Glutamatergic neuron (in vitro differentiated cells): ENCODE data around the gene PDLIM7. TPM values are rescaled to one million over a fixed set of nuclear protein-coding genes. Genes with fewer than 3 reads are reported as not detected.

ENCODE experiments used
- DNase-seq: peaks from one replicate; pipeline ENCODE4 v3.0.0; 2022
- H3K27ac Mint-ChIP-seq: one replicate; pipeline ENCODE4 v1.8.0; 2020; ENCODE audit warnings: mild to moderate bottlenecking, mixed read lengths, inconsistent platforms; ENCODE audit not compliant: unreplicated experiment
- H3K27me3 Mint-ChIP-seq: one replicate; pipeline ENCODE4 v1.8.0; 2020; ENCODE audit warnings: mild to moderate bottlenecking, moderate library complexity, mixed read lengths, inconsistent platforms; ENCODE audit not compliant: unreplicated experiment
- H3K36me3 Mint-ChIP-seq: one replicate; pipeline ENCODE4 v1.8.0; 2020; ENCODE audit warnings: mild to moderate bottlenecking, mixed read lengths, inconsistent platforms; ENCODE audit not compliant: unreplicated experiment
- H3K4me1 Mint-ChIP-seq: one replicate; pipeline ENCODE4 v1.8.0; 2020; ENCODE audit warnings: mild to moderate bottlenecking, low read depth, mixed read lengths, inconsistent platforms; ENCODE audit not compliant: unreplicated experiment
- H3K4me3 Mint-ChIP-seq: one replicate; pipeline ENCODE4 v1.8.0; 2020; ENCODE audit warnings: mild to moderate bottlenecking, mixed read lengths, inconsistent platforms; ENCODE audit not compliant: unreplicated experiment
- H3K9me3 Mint-ChIP-seq: one replicate; pipeline ENCODE4 v1.8.0; 2020; ENCODE audit warnings: mild to moderate bottlenecking, moderate library complexity, mixed read lengths, inconsistent platforms; ENCODE audit not compliant: unreplicated experiment
- CTCF ChIP-seq: fragments of 200-600 bp; sonication (generic); IDR thresholded peaks from one replicate; pipeline ENCODE4 v1.5.0; 2021; ENCODE audit not compliant: partially characterized antibody, unreplicated experiment
- total RNA-seq: library from RNA; stranded (reverse); fragmentation: NEBNext Ultra II Directional; extraction: Animal tissue kit (Norgen Biotek cat#: 25700); gene quantifications from one replicate; pipeline ENCODE4 v1.2.1, GENCODE V29; 2021; ENCODE audit not compliant: unreplicated experiment

Gene PDLIM7
- total RNA-seq, 1 donor from 2014 or later: 430 TPM

GRCh38 chr5:177455036-177455660 lies 42.3 kb downstream of the PDLIM7 start:
- Mint-ChIP-seq H3K9me3 (peaks cover 33% of the 10 kb centered on the region), H3K4me3 (peak overlapping the region; percentile 59), H3K27me3 (peaks cover 37% of the 10 kb centered on the region), H3K27ac (no peak overlapping the region), H3K36me3 (no peaks in the 10 kb centered on the region), H3K4me1 (peaks cover 11% of the 10 kb centered on the region)
- DNase-seq: peak; percentile 92
- TF ChIP-seq CTCF: peak; percentile 83

- peaks cover 34% of the 10 kb centered on the region for H3K27me3 Mint-ChIP-seq
- peak; percentile 92 for TF ChIP-seq CTCF
- no peaks in the 10 kb centered on the region for H3K36me3 Mint-ChIP-seq
- H3K4me1 Mint-ChIP-seq: peaks cover 10% of the 10 kb centered on the region
- H3K9me3 Mint-ChIP-seq: peaks cover 33% of the 10 kb centered on the region
- H3K27ac Mint-ChIP-seq: no peak overlapping the region
- peak; percentile 97 for DNase-seq
- peak overlapping the region; percentile 55 for H3K4me3 Mint-ChIP-seq
Measured at GRCh38 chr5:177454397-177455035, 42.9 kb downstream of the PDLIM7 start.

- H3K9me3 Mint-ChIP-seq: peaks cover 31% of the 10 kb centered on the region
- H3K4me3 Mint-ChIP-seq: peak overlapping the region; percentile 86
- H3K36me3 Mint-ChIP-seq: no peaks in the 10 kb centered on the region
- no peak for TF ChIP-seq CTCF
- H3K27ac Mint-ChIP-seq: peak overlapping the region; percentile 62
- peaks cover 31% of the 10 kb centered on the region for H3K27me3 Mint-ChIP-seq
- peaks cover 10% of the 10 kb centered on the region for H3K4me1 Mint-ChIP-seq
- no peak for DNase-seq
Measured at GRCh38 chr5:177453852-177454396, 43.5 kb downstream of the PDLIM7 start.

- H3K36me3 Mint-ChIP-seq: no peaks in the 10 kb centered on the region
- no peak for TF ChIP-seq CTCF
- no peak for DNase-seq
- H3K27ac Mint-ChIP-seq: peak overlapping the region; percentile 85
- H3K9me3 Mint-ChIP-seq: peaks cover 35% of the 10 kb centered on the region
- peaks cover 10% of the 10 kb centered on the region for H3K4me1 Mint-ChIP-seq
- peak overlapping the region; percentile 38 for H3K4me3 Mint-ChIP-seq
- H3K27me3 Mint-ChIP-seq: peaks cover 38% of the 10 kb centered on the region
Measured at GRCh38 chr5:177452688-177453638, 44.4 kb downstream of the PDLIM7 start.
